ENCODE data around the gene CMSS1. TPM values are rescaled to one million over a fixed set of nuclear protein-coding genes. Genes with fewer than 3 reads are reported as not detected.

CMSS1 gene
- total RNA-seq, 2 donors from 2014 or later, result 8.2 to 9.5 TPM

DNA sequence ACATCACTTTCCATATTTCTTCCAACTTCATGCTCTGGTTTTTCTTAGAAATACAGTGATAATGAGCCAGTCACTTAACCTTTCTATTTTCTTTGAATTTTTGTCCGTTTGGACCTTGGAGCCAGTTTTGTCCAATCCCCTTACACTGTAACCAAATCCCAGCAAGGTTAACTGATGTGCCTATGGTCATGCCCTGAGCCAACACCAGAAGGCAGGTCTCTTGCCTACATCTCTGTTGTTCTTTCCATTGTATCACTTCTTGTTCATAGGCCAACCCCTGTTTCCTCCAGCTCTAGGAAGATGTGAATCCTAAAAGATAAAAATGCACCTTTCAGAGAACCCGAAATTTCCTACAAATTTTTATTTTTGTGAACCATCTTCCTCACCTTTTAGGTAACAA, 122.7 kb downstream of the CMSS1 start:
- no peak for ATAC-seq
- no peak for DNase-seq
- intact Hi-C loops (cut with DNase I, micrococcal nuclease), result no loop called here

DNA sequence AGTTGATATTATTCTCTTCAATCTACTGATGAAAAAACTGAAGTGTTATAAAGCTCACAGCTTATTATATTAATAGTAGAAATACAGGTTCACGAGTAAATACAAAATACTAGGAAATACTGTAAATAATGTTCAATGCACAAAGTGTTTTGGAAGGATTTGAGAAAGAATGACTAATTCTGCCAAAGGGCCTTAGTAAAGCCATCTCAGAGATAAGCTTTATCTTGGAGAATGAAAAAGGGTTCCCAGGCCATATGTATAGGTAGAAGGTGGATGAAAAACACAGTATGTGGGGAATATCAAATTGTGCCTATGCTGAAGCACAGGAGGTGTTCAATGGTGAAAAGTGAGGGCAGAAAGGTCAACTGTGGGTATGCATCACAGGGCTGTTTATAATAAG, 123.5 kb downstream of the CMSS1 start:
- intact Hi-C loops (cut with DNase I, micrococcal nuclease), result no loop called here
- DNase-seq, result no peak
- no peak for ATAC-seq

DNA sequence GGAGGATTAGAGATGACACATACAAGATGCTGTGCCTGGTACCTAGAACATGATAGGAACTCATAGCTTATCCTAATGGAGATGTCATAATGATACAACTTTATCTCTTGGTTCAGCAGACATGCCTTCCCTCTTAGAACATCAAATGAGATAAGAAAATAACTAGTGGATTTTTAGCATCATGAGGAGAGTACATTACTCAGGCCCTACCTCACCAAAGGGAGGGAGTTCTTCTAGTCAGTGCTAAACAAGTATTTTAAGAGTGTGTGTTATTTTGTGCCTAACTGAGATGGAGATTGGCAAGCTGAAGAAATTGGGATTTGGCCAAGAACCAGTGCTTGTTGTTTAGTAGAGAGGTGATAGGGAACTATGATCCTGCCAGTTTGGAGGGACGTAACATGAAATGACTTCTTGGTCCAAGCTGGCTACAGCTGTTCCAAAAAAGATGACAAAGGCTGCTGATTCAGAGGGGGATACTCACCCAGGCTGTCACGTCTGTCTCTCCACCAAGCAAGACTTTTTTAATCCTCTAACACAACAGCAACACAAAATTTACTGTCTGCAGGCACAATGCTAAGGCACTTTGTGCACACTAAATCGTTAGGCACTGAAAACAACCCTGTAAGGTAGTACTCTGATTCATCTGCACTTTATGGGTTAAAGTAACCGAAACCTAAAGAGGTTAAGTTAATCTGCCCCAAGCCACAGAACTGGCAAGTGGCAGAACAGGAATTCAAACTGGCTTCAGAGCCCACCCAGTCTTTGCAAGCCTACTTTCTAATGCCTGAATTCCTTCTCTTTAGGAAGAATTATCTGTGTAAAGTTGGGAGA, 126.5 kb downstream of the CMSS1 start:
- DNase-seq, result no peak
- intact Hi-C loops (cut with DNase I, micrococcal nuclease), result no loop called here
- ATAC-seq, result no peak

DNA sequence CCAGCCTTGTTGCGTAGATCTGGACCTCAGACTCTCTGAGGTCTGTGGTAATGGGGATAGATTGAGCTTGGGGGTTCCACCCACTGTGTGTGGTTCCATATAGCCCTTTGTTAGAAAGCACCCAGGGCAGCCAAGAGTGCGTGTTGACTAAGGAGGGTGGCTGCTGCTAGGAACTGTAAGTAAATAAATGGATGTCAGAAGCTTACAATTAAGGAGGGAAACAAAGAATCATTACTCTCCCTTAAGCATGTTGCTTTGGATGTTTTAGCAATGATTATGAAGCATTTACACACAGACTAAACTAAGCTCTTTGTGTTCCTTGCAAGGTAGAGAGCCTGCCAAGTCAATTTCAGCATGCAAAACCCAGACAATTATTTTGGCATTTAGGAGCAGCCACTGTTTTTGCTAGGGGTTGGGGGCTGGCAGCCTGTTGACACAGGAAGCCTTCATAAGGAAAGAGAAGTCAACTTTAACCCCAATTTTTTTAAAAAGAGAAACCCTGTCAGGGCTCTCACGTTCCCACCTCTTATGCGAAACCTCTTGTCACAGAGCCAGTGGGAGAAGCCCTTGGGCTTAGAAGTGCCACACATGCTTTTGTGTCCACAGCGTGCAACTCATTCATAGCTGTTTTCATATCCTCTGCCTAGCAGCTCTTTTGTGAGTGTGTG, 127.8 kb downstream of the CMSS1 start:
- ATAC-seq, result peak; percentile 71
- peak in 1 of 2 donors; percentile 18 for DNase-seq
- intact Hi-C loops (cut with DNase I, micrococcal nuclease), result no loop called here

DNA sequence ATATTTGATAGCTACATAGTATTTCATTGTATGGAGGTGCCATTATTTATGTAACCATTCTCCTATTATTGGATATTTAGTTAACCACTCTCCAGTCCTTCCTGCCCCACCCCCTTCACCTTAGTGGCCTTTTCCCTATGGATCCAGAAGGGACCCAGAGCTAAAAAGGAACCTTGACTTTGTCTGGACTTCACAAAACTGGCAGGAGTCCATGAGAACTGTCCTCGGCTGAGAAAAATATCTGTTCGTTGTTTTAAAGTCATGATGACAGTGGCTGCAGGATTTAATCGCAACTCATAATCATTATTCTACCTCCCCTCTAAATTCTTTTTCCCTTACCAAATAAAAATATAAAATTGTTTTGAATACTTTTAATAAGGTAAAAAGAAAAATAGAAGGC, 129.7 kb downstream of the CMSS1 start:
- intact Hi-C loops (cut with DNase I, micrococcal nuclease), result no loop called here

DNA sequence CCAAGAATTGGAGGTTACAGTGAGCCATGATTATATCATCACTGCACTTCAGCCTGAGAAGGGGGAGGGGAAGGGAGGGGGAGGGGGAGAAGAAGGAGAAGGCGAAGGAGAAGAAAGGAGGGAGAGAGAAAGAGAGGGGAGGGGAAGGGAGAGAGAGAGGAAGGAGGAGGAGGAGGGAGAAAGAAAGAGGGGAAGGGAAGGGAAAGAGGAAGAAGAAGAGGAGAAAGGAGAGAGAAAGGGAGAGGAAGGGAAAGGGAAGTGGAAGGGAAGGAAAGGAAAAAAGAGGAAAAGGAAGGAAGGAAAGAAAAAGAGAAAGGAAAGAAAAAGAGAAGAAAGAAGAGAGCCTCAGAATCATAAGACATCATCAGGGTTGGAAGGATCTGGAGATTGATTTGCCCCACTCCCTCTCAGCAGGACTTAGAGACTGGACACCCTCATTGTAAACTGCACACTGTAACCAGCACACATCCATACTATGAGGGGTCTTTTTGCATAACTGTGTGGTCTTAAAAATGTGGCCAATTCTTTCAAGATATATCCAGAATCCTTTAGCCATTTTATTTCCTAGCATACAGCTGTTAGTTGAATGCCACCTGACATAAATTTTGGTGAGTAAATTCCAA, 130.9 kb downstream of the CMSS1 start:
- no peak for DNase-seq
- intact Hi-C loops (cut with DNase I, micrococcal nuclease), result no loop called here
- ATAC-seq, result no peak

More for the DNA sequence above, 129.7 kb downstream of the CMSS1 start:
- no peak for ATAC-seq
- DNase-seq, result no peak

DNA sequence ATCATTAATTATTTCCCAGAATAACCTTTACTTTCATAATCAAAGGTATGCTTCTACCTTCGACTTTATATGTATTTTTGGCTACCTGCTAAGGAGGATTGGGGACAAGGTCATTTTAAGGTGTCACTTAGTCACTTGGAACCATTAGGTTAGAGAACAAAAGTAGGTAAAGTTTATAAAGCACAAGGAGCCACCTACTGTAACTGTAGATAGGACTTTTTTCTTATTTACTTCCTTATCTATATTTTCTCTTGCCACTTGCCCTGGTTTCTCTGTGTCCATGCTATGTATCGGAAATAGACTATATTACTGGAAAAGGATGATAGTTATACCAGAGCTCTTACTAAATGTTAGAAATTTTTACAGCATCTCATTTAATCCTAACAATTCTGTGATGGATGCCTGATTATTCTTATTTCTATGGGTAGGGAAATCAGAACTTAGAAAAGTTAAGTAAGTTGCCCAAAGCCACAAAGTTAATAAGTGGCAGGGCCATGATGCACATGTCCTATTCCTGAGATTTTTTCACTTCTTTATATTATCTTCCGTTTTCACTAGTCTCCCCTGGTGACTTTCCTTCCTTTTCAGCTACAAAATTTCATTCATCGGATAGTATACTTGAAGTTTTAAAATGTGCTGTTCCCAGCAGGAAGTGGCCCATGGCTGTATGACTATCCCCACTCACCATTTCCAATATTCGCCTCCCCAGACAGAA, 132.5 kb downstream of the CMSS1 start:
- no peak for DNase-seq

DNA sequence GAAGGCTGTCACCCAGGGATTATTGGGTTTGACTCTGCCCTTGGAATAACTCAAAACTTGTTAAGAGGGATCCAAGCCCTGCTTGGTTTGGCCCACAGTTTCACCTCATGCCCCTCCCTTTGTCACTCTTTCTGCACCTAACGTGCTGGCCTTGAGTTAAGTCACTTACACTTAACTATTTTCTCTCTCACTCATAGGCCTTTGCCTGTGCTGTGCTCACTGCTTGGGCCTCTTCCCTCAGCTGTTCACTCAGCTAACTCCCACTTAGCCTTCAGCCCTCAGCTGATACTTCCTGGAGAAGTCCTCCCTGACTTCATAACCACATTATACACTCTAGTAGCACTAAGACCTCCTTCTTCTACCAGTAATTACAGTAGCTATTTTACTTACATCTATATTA, 133.3 kb downstream of the CMSS1 start:
- no peak for ATAC-seq
- intact Hi-C loops (cut with DNase I, micrococcal nuclease), result no loop called here
- DNase-seq, result no peak

More for the DNA sequence above, 132.5 kb downstream of the CMSS1 start:
- intact Hi-C loops (cut with DNase I, micrococcal nuclease), result no loop called here
- ATAC-seq, result peak; percentile 66

DNA sequence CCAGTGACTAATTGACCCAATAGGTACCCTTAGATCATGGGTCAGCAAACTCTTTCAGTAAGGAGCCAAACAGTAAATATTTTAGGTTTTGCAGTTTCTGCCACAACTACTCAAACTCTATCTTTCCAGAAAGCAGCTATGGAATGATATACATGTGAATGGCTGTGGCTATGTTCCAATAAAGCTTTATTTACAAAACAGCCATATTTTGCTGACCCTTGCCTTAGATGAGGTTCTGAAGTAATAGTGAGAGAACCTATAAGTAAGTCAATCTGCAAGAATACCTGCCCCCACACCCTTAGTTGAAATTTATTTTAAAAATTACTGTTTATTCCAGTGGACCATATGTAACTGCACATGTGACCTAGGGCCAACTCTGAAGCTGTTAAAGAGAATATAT, 134.0 kb downstream of the CMSS1 start:
- no peak for DNase-seq
- no peak for ATAC-seq
- intact Hi-C loops (cut with DNase I, micrococcal nuclease), result no loop called here

DNA sequence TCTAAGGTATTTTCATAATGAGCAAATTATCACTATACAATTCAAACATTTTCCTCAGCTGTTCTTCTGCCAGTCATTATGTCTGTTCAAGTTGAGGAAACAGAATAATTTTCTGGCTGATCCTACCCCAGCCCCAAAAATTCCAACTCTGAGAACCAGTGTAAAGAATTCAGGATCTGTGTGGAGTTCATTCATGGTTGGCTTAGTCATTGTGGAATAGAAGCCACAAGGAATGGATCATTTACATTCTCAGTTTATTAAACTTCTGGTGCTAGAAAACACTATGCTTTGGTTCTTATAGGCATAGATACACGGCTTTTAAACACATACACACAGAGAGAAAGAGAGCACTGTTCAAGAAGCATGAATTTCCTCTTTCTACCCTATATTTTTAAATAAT, 134.6 kb downstream of the CMSS1 start:
- intact Hi-C loops (cut with DNase I, micrococcal nuclease), result no loop called here
- ATAC-seq, result no peak
- DNase-seq, result no peak

DNA sequence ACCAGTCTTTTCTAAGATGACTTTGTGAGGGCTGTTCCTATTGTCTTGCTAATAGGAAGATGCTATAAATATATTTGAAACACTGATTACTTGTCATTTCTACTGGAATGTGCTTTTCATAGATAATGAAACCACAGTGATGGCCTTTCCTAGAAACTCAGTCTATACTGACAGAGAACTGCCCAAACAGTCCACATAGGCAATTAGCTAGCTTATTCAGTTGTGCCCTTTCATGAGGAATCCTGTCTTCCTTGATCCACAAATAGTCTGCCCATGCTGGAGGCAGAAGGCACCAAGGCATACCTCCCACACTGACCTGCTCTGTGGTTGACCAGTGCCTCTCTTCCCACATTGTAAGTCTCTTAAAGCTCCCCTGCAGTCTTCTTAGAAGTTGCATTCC, 135.9 kb downstream of the CMSS1 start:
- intact Hi-C loops (cut with DNase I, micrococcal nuclease), result no loop called here
- ATAC-seq (no peak), DNase-seq (no peak)

DNA sequence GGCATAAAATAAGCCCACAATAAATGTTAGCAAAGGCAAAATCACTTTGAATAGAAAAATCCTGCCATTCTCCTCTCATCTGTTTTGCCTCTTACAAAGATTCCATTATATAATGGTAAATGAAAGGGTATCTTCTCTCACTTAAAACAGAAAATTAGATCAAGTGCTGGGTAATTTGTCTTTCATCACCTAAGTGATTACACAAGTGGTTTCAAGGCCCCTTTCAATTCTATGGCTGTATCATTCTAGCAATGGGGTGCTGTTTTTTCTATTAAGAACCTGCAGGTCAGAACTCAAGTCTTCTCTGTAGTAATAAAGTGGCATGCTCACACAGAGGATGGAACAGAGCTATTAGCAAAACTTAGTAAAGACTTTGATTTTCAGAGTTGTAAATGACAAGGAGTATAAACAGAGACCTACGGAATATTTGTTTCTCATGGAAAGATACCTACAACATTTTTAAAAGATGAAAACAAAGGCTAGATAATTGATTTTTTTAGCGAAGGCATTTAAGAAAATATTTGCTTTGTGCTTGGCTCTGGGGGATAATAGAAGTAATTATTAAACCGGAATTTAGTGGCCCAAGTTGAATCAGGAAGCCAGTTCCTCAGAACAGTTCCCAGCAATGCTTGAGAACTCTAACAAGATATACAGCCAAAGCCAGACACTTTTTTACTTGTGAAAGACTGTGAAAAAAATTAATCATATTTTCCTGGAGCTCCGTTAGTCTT, 137.4 kb downstream of the CMSS1 start:
- DNase-seq, result no peak
- ATAC-seq, result no peak
- intact Hi-C loops (cut with DNase I, micrococcal nuclease), result no loop called here

DNA sequence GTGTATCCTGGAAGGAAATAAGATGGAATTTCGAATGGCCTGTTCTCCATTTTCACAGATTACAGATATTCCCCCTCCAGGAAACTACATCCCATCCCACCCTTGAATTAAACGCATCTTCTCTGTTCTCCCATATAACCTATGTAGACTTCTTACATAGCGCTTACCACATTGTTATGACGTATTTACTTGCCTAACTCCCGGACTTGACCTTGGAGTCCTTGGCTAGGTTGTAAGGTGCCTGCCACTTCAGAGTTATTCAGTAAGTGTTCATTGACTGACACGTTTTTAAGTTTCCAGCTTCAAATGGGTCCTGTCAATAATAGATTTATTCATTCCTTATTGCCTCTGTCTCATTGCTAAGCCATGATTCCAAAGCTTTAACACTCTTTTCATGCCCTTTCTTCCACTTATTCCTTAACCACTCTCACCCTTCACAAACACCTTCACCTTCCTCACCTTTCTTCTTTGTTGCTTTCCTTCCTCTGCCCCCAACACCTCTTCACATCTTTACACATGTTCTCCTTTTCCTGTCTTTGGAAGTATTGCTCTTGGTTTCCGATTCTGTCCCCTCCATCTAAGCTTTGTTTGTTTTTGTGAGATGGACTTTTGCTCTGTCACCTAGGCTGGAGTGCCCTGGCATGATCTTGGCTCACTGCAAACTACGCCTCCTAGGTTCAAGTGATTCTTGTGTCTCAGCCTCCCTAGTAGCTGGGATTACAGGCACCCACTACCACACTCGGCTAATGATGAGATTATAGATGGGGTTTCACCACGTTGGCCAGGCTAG, 138.3 kb downstream of the CMSS1 start:
- intact Hi-C loops (cut with DNase I, micrococcal nuclease), result no loop called here
- DNase-seq (no peak), ATAC-seq (no peak)

DNA sequence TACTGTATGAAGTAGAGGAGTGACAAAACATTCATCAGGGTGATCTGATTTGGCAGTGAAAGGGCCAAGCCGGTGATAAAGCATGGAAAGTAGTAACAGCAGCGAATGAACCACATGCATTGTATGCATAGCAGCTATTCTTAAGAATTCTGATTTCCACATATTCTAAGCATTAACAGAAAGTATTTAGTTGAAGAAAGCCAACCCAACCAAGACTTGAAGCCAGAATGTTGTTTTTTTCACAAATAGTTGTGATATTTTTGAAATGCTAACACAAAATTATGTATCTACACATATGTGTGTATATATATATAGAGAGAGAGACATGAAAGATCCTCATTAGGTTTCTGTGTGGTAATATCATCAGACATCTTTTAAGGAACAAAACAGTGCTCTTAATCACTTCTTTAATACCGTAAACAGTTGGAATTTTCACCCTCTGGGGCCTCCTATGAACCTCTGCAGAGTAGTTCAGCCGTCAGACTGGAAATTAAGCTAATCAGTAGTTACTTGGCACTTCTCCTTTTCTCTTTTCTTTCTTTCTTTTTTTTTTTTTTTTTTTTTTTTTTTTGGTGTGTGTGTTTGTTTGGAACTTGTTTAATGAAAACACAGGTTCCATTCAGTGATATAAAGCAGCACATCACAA, 139.6 kb downstream of the CMSS1 start:
- ATAC-seq (no peak), DNase-seq (no peak)
- intact Hi-C loops (cut with DNase I, micrococcal nuclease), result no loop called here

DNA sequence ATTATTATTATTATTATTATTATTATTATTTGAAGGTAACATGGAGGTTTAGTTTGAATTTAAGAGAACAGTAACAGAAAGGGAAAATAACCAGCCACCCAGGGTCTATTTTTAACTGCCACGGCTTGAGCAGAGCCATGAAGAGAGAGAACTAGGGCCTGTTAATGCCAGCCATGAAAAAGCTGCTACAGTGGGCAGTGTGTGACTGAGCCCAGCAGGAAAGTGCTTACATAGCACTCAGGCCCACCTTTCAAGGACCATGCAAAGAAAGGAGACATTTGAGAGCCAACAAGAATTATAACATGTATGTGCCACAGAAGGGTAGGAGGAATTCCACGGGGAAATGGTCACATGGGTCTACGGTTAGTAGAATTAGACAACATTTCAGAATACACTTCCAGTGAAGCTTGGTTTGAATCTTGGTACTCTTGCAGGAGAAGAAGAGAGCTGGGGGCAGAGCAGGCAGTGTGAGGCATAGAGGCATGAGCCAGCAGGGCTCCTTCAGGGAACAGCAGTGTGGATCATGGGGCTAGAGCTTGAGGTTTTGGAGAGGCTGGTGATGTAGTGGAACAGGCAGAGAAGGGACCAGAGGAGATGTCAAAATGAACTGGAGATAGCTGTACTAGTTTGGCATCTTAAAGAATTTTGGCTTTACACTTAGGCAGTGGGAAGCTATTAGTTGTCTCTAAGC, 140.7 kb downstream of the CMSS1 start:
- intact Hi-C loops (cut with DNase I, micrococcal nuclease), result no loop called here
- ATAC-seq, result no peak
- DNase-seq, result no peak

DNA sequence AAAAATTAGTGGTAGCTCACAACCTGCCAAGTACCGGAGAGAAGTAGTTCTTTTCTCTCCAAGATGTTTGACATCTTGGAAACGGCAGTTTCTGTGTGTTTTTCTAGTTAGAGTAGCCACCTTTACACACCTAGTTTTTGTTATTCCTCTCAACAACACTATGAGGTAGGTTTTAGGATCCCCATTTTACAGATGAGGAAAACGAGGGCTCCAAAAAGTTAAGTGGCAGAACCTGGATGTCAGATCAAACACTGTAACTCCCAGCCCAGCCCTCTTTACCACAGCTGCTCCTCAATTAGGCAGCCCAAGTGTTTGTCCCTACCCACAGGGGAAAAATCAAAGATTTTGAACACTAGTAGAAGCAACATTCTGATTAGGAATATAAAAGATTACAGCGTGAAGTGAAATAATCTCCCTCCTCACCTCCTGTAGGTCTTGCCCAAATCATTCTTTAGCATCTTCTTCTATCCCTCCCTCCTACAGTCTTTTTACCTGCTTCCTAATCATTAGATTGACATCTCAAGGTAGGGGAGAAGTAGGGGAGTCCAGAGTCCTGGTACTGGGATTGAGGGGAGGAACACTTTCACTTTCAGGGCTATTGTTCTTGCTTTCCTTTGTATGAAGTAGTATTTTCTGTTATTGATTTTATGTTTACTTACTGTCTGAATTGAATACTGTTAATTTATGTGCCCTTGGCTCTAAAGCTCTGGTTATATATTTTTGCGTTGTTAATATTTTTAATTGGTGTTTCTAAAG, 142.6 kb downstream of the CMSS1 start:
- DNase-seq (no peak), ATAC-seq (peak; percentile 72)
- intact Hi-C loops (cut with DNase I, micrococcal nuclease), result no loop called here

Measured in left colon (tissue), 2 donors.